ENCODE data around the gene SLC28A1.
A peak's percentile ranks its signal among the peaks of the same experiment; 100 is the strongest.

Gene SLC28A1

GRCh38 chr15:84883916-84884781 is at the start of gene SLC28A1:
Gene SLC28A1, plus strand, starts transcription at chr15:84884662. Its CDS starts 3,099 bp downstream, at chr15:84887761.
- no peak for DNase-seq (ENCODE audit: low spot score)

- DNase-seq (ENCODE audit: low spot score), result no peak
Measured at GRCh38 chr15:84834969-84835368, 49.5 kb upstream of the SLC28A1 start.

GRCh38 chr15:84835661-84836337 is 48.7 kb upstream of the SLC28A1 start:
- DNase-seq (ENCODE audit: low spot score), result no peak

GRCh38 chr15:84836844-84837243 is 47.6 kb upstream of the SLC28A1 start:
- no peak for DNase-seq (ENCODE audit: low spot score)

- no peak for DNase-seq (ENCODE audit: low spot score)
Measured at GRCh38 chr15:84839714-84840113, 44.7 kb upstream of the SLC28A1 start.

- no peak for DNase-seq (ENCODE audit: low spot score)
Measured at GRCh38 chr15:84840255-84840654, 44.2 kb upstream of the SLC28A1 start.

GRCh38 chr15:84840741-84841429 is 43.6 kb upstream of the SLC28A1 start:
- peak; percentile 86 for DNase-seq (ENCODE audit: low spot score)

- no peak for DNase-seq (ENCODE audit: low spot score)
Measured at GRCh38 chr15:84842781-84843180, 41.7 kb upstream of the SLC28A1 start.

GRCh38 chr15:84844964-84845363 is 39.5 kb upstream of the SLC28A1 start:
- no peak for DNase-seq (ENCODE audit: low spot score)

- peak; percentile 64 for DNase-seq (ENCODE audit: low spot score)
Measured at GRCh38 chr15:84845631-84846030, 38.8 kb upstream of the SLC28A1 start.

GRCh38 chr15:84846269-84846668 is 38.2 kb upstream of the SLC28A1 start:
- no peak for DNase-seq (ENCODE audit: low spot score)

GRCh38 chr15:84847382-84847781 is 37.1 kb upstream of the SLC28A1 start:
- DNase-seq (ENCODE audit: low spot score), result no peak

GRCh38 chr15:84852212-84852611 is 32.2 kb upstream of the SLC28A1 start:
- DNase-seq (ENCODE audit: low spot score), result no peak

- no peak for DNase-seq (ENCODE audit: low spot score)
Measured at GRCh38 chr15:84855136-84855535, 29.3 kb upstream of the SLC28A1 start.

GRCh38 chr15:84855765-84856164 is 28.7 kb upstream of the SLC28A1 start:
- DNase-seq (ENCODE audit: low spot score), result no peak

GRCh38 chr15:84856731-84857417 is 27.6 kb upstream of the SLC28A1 start:
- no peak for DNase-seq (ENCODE audit: low spot score)

- DNase-seq (ENCODE audit: low spot score), result no peak
Measured at GRCh38 chr15:84857418-84858004, 27.0 kb upstream of the SLC28A1 start.

- DNase-seq (ENCODE audit: low spot score), result no peak
Measured at GRCh38 chr15:84858231-84858630, 26.2 kb upstream of the SLC28A1 start.

- DNase-seq (ENCODE audit: low spot score), result no peak
Measured at GRCh38 chr15:84859144-84859543, 25.3 kb upstream of the SLC28A1 start.

GRCh38 chr15:84859651-84860050 is 24.8 kb upstream of the SLC28A1 start:
- DNase-seq (ENCODE audit: low spot score), result no peak

- DNase-seq (ENCODE audit: low spot score), result no peak
Measured at GRCh38 chr15:84861781-84862180, 22.7 kb upstream of the SLC28A1 start.
